Activated CD4-positive, alpha-beta T cell treated with anti-CD3 and anti-CD28 coated beads, Interleukin-2, amount 10 ng/mL, durations not matched to agents 7 days and 5 days (primary cell): ENCODE data around the gene RMRP. TPM values are rescaled to one million over a fixed set of nuclear protein-coding genes. Genes with fewer than 3 reads are reported as not detected.
"Not testable (repeated sequence)": the region's sequence is repeated elsewhere in the genome, so short reads cannot be mapped to it uniquely, and the experiment has no call there.

ENCODE experiments used
- CTCF ChIA-PET: fragments of 350-600 bp; sonication (Branson Sonifier 250); formaldehyde crosslinking; loops from one replicate; lab custom pipeline; 2021; ENCODE audit warnings: antibody characterized with exemption; lab: Charles Lee
- POLR2A ChIA-PET: fragments of 350-600 bp; sonication (Branson Sonifier 250); formaldehyde crosslinking; loops from one replicate; lab custom pipeline; 2021; ENCODE audit warnings: antibody characterized with exemption; lab: Charles Lee
- DNase-seq: peaks from one replicate; pipeline ENCODE4 v3.0.0-alpha.2; 2020
- H3K27ac Mint-ChIP-seq: one replicate; pipeline ENCODE4 v1.8.0; 2021; ENCODE audit warnings: mild to moderate bottlenecking, moderate library complexity, mixed read lengths
- H3K27me3 Mint-ChIP-seq: one replicate; pipeline ENCODE4 v1.8.0; 2021; ENCODE audit warnings: mixed read lengths
- H3K36me3 Mint-ChIP-seq: one replicate; pipeline ENCODE4 v1.8.0; 2021; ENCODE audit warnings: low read depth, mixed read lengths
- H3K4me1 Mint-ChIP-seq: one replicate; pipeline ENCODE4 v1.8.0; 2021; ENCODE audit warnings: mixed read lengths
- H3K4me3 Mint-ChIP-seq: one replicate; pipeline ENCODE4 v1.8.0; 2021; ENCODE audit warnings: mild to moderate bottlenecking, moderate library complexity, mixed read lengths
- H3K9me3 Mint-ChIP-seq: one replicate; pipeline ENCODE4 v1.8.0; 2021; ENCODE audit warnings: mixed read lengths
- microRNA-seq: library from miRNA; unstranded; fragments of <30 nt; microRNA quantifications from one replicate; pipeline ENCODE4 v1.2.0, GENCODE V29; 2021; ENCODE audit warnings: borderline microRNAs expressed, borderline replicate concordance
- total RNA-seq, 2 experiments: library from RNA; stranded (reverse); gene quantifications; one replicate each; pipeline ENCODE4 v1.2.3, GENCODE V29; 2021

RMRP gene
- total RNA-seq, 2 experiments from 2014 or later = 1,959 to 11,185 TPM

DNA sequence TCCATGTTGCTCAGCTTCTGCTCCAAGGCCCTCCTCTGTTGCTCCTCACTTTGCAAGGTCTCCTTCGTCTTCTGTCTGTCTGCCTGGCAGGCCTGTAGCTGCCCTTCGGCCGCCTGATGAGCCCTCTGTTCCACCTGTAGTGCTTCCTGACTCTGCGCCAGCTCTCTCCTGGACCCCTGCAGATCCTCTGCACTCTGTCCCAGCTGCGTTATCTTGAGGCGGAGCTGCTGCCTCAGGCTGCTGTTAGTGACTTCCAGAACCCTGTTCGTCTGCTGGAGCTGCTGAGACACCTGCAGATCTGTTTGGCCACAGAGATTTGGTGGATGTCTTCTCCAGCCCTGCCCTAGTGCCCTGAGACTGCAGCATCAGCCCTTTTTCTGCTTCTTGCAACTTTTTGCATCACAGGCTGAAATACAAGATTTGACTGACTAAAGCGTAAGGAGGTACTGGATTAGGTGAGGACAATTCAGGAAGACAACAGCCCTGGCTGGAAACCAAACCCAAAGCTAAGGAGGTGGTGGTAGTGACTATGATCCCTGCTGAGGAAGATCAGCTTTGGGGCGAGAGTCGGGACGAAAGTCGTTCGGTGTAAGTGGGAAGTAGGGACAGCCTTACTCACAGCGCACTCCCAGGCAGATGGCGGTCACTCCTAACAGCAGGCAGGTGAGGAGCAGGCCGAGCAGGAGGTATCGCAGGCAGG is 41.7 kb downstream of the RMRP start:
- Mint-ChIP-seq H3K4me3 (peak overlapping the region; percentile 75), H3K9me3 (no peaks in the 10 kb centered on the region), H3K36me3 (peaks cover 4% of the 10 kb centered on the region), H3K4me1 (peaks cover 52% of the 10 kb centered on the region), H3K27me3 (peaks cover 11% of the 10 kb centered on the region), H3K27ac (peak overlapping the region; percentile 85)
- CTCF ChIA-PET = interaction anchor here (1.1 to 10.5 kb wide), 6 partner anchors 7 to 112 kb away, joined by 3 to 98 read pairs (median 16); partner anchors contain the start of genes SIT1 and TESK1
- DNase-seq = no peak
- POLR2A ChIA-PET = no interaction called here

DNA sequence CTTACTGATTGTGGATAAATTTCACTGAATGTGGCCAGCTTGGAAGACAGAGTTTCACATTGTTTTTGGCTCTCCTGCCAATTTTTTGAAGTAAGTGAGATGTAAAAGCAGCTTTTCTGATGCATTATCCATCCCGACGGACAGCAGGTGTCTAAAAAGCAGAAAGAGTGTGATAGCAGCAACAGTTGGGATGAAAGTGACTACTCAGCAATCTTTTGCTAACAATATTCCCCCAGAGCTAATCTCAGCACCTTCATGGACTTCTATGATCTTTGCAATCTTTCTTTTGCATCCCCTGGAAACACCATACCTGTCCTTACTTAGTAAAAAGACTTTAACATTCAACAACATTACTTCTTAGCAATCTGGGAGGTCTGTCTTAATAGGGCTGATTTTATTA is 45.0 kb downstream of the RMRP start:
- no peak overlapping the region for H3K27ac Mint-ChIP-seq
- H3K27me3 Mint-ChIP-seq = peaks cover 11% of the 10 kb centered on the region
- no peak overlapping the region for H3K4me3 Mint-ChIP-seq
- H3K4me1 Mint-ChIP-seq = peaks cover 26% of the 10 kb centered on the region
- peaks cover 7% of the 10 kb centered on the region for H3K36me3 Mint-ChIP-seq
- H3K9me3 Mint-ChIP-seq = no peaks in the 10 kb centered on the region
- CTCF ChIA-PET = interaction anchor here (0.6 to 10.5 kb wide), 11 partner anchors 8 to 263 kb away, joined by 3 to 98 read pairs (median 4); partner anchors contain the start of genes ARHGEF39, CCDC107, RMRP and SIT1
- POLR2A ChIA-PET = no interaction called here
- DNase-seq = no peak

DNA sequence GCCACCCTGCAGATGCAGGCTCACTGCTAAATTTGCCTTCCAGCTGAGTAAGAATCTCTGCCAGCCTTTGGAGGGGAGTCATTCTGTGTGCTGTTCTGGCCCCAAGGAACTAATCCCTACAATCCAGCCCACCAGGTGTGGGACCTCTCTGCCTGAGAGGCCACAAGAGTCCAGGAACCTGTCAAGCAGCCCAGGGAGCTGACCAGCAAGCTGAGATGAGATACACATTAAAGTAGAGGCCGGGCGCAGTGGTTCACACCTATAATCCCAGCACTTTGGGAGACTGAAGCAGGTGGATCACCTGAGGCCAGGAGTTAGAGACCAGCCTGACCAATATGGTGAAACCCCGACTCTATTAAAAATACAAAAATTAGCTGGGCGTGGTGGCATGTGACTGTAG is 45.8 kb downstream of the RMRP start:
- H3K9me3 Mint-ChIP-seq, H3K4me3 Mint-ChIP-seq, H3K36me3 Mint-ChIP-seq, POLR2A ChIA-PET, H3K27ac Mint-ChIP-seq, DNase-seq: not testable (repeated sequence)
- Mint-ChIP-seq H3K4me1 (peaks cover 23% of the 10 kb centered on the region), H3K27me3 (peaks cover 11% of the 10 kb centered on the region)
- CTCF ChIA-PET = interaction anchor here (0.8 to 10.5 kb wide), 9 partner anchors 16 to 123 kb away, joined by 3 to 98 read pairs (median 4); partner anchors contain the start of genes ARHGEF39, RUSC2 and SIT1

DNA sequence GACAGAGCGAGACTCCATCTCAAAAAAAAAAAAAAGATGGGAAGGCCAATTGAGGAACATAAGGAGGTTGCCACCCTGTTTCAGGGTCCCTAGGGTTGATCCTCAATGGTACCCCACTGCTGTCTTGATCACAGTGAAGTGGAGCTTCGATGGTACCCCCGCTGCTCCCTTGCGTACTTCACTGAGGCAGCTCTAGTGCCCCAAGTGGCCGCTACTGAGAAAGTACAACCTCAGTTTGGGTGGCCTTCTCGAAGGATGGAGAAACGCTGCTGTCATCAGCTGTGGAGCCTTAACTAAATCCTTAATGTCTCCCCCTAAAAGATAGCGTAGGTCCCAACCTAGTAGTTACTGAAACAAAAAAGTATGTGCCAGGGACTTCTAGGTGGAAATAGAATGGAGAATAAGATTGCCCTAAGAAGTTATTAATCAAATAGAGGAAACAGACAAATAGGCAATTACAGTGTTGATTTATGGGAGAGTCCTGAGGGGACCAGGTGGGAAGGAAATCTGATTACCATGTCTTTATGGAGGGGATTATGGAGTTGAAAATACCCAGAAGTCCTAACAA is 46.5 kb downstream of the RMRP start:
- Mint-ChIP-seq H3K27ac (no peak overlapping the region), H3K27me3 (peaks cover 11% of the 10 kb centered on the region), H3K9me3 (no peaks in the 10 kb centered on the region), H3K36me3 (peaks cover 4% of the 10 kb centered on the region), H3K4me1 (peaks cover 23% of the 10 kb centered on the region), H3K4me3 (no peak overlapping the region)
- peak; percentile 61 for DNase-seq
- ChIA-PET CTCF (interaction anchor here (0.7 to 10.5 kb wide), 21 partner anchors 9 to 271 kb away, joined by 3 to 98 read pairs (median 4); partner anchors contain the start of genes CCDC107, RUSC2, SIT1 and SPAG8), POLR2A (interaction anchor here (0.6 to 1.8 kb wide), 2 partner anchors 35 to 90 kb away, joined by 5 to 9 read pairs; no protein-coding TSS in a partner anchor)

DNA sequence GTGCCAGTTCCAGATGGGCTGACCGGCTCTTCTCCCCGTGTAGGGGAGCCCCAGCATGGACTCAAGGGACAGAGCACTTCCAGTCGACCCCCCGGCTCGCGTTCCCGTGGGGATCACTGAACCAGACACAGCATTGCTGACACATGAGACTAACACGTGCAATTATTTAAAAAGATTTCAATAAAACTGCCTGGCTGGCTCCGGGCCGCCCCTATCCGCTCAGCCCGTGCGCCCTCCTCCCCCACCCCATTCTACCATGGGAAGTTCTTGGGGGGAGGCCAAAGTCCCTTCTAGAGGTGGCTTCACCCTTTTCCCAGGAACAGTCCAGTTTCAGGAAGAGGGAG is 48.0 kb downstream of the RMRP start:
- Mint-ChIP-seq H3K36me3 (peaks cover 3% of the 10 kb centered on the region), H3K9me3 (no peaks in the 10 kb centered on the region), H3K4me3 (no peak overlapping the region), H3K4me1 (peaks cover 21% of the 10 kb centered on the region), H3K27me3 (peaks cover 9% of the 10 kb centered on the region), H3K27ac (no peak overlapping the region)
- CTCF ChIA-PET = interaction anchor here (1.2 to 10.5 kb wide), 6 partner anchors 10 to 121 kb away, joined by 3 to 92 read pairs (median 10); partner anchors contain the start of genes CCDC107, RMRP and SIT1
- DNase-seq = no peak
- POLR2A ChIA-PET = no interaction called here

DNA sequence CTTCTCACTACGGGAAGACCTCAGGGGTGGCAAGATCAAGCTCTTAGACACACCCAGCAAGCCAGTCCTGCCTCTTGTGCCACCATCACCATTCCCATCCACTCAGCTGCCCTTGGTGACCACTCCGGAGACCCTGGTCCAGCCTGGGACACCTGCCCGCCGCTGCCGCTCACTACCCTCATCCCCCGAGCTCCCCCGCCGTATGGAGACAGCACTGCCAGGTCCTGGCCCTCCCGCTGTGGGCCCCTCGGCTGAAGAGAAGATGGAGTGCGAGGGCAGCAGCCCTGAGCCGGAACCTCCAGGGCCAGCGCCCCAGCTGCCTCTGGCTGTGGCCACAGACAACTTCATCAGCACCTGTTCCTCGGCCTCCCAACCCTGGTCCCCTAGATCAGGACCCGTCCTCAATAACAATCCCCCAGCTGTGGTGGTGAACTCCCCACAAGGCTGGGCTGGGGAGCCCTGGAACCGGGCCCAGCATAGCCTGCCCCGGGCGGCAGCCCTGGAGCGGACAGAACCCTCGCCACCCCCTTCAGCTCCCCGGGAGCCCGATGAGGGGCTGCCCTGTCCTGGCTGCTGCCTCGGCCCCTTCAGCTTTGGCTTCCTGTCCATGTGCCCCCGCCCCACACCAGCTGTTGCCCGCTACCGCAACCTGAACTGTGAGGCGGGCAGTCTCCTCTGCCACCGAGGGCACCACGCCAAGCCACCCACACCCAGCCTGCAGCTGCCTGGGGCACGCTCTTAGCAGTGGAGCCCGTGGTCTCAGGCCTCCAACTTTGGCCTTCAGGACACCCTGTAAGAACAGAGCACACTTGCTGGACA is 48.6 kb downstream of the RMRP start:
- Mint-ChIP-seq H3K9me3 (no peaks in the 10 kb centered on the region), H3K4me3 (no peak overlapping the region), H3K27me3 (peaks cover 5% of the 10 kb centered on the region), H3K36me3 (peaks cover 3% of the 10 kb centered on the region), H3K4me1 (peaks cover 25% of the 10 kb centered on the region), H3K27ac (no peak overlapping the region)
- ChIA-PET CTCF (interaction anchor here (0.9 to 10.5 kb wide), 8 partner anchors 8 to 148 kb away, joined by 3 to 92 read pairs (median 9); partner anchors contain the start of genes CCDC107, RMRP and SIT1), POLR2A (no interaction called here)
- DNase-seq = no peak

DNA sequence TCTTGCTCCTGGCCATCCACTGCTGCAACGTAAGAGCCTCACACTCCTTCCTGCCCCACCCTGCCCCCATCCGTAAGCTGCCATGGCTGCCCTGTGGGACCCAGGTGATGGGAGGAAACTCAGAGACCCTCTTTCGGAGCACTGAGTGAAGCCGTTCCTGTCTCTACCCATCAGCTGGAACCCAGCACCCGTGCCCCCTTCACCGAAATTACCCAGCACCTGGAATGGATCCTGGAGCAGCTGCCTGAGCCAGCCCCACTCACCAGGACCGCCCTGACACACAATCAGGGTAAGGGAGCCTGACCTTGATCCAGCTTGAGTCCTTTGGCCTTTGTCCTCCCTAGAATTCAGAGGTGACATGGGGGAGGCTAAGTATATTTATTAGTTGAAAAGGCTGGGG is 49.6 kb downstream of the RMRP start:
- peaks cover under 1% of the 10 kb centered on the region for H3K27me3 Mint-ChIP-seq
- POLR2A ChIA-PET = no interaction called here

More for the DNA sequence above, 49.6 kb downstream of the RMRP start:
- Mint-ChIP-seq H3K4me1 (peaks cover 35% of the 10 kb centered on the region), H3K36me3 (peaks cover 3% of the 10 kb centered on the region), H3K27ac (no peak overlapping the region), H3K4me3 (no peak overlapping the region), H3K9me3 (no peaks in the 10 kb centered on the region)
- CTCF ChIA-PET = interaction anchor here (1.3 to 10.5 kb wide), 5 partner anchors 9 to 149 kb away, joined by 3 to 92 read pairs (median 8); partner anchors contain the start of genes CCDC107, RMRP and SIT1
- no peak for DNase-seq

Small RNAs within 50 kb of the gene (microRNA-seq; reads per million reads assigned to microRNA genes)
- 0.63 reads per million for gene MIR4667

Other genes starting within 250 kb of the RMRP start
- gene RUSC2, start 167.9 kb downstream of the RMRP start, total RNA-seq = 1 to 10 TPM; 3.6 to 4.0 TPM
- gene TESK1, start 52.8 kb downstream of the RMRP start, total RNA-seq = 10 to 100 TPM; 29.8 to 30.9 TPM
- 1 to 10 TPM; 5.4 to 7.1 TPM for gene CD72, start 39.6 kb downstream of the RMRP start, total RNA-seq
- 100 to 1,000 TPM; 195 to 202 TPM for gene SIT1, start 7.1 kb downstream of the RMRP start, total RNA-seq
- 10 to 100 TPM; 30.7 to 30.9 TPM for gene CCDC107, start 273 bp upstream of the RMRP start, total RNA-seq
- gene ARHGEF39, start 7.2 kb upstream of the RMRP start, total RNA-seq = 10 to 100 TPM; 11.8 to 13.5 TPM
- under 1 TPM in 1 of 2 experiments, not detected in 1; 0.40 TPM for gene CA9, start 15.9 kb upstream of the RMRP start, total RNA-seq
- gene TPM2, start 31.9 kb upstream of the RMRP start, total RNA-seq = 10 to 100 TPM; 13.1 to 13.4 TPM
- gene TLN1, start 74.2 kb upstream of the RMRP start, total RNA-seq = 100 to 1,000 TPM; 362 to 422 TPM
- gene CREB3, start 74.6 kb upstream of the RMRP start, total RNA-seq = 10 to 100 TPM; 18.1 to 18.3 TPM
- gene GBA2, start 91.2 kb upstream of the RMRP start, total RNA-seq = 10 to 100 TPM; 42.8 to 44.1 TPM
- 10 to 100 TPM; 24.7 to 28.4 TPM for gene RGP1, start 91.3 kb upstream of the RMRP start, total RNA-seq
- gene MSMP, start 96.3 kb upstream of the RMRP start, total RNA-seq = not detected
- gene NPR2, start 133.6 kb upstream of the RMRP start, total RNA-seq = 10 to 100 TPM in 1 of 2 experiments, 1 to 10 TPM in 1; 8.7 to 11.7 TPM
- gene SPAG8, start 154.2 kb upstream of the RMRP start, total RNA-seq = 1 to 10 TPM; 1.8 to 2.5 TPM
- gene HINT2, start 157.0 kb upstream of the RMRP start, total RNA-seq = 10 to 100 TPM; 56.5 to 69.9 TPM
- gene FAM221B, start 170.7 kb upstream of the RMRP start, total RNA-seq = not detected
- gene TMEM8B, start 171.2 kb upstream of the RMRP start, total RNA-seq = 1 to 10 TPM; 3.8 to 4.0 TPM
- not detected for gene OR13J1, start 212.4 kb upstream of the RMRP start, total RNA-seq
- gene HRCT1, start 248.2 kb upstream of the RMRP start, total RNA-seq = not detected